Stimulated activated CD8-positive, alpha-beta memory T cell treated with anti-CD3 and anti-CD28 coated beads, Interleukin-7, amount 100 ng/mL, for 1 hour (primary cell): ENCODE results near the gene UBR2.
A peak's percentile ranks its signal among the peaks of the same experiment; 100 is the strongest.
"Not testable (repeated sequence)": the region's sequence is repeated elsewhere in the genome, so short reads cannot be mapped to it uniquely, and the experiment has no call there.

Source experiments
- DNase-seq, 2 donors: peaks; one replicate each; pipeline ENCODE4 v3.0.0-alpha.2; 2020; ENCODE audit warnings: low read depth in 2 of 2

The UBR2 gene

GRCh38 chr6:42726485-42727086, 162.8 kb downstream of the UBR2 start:
- peak; percentile 38 to 40 for DNase-seq

GRCh38 chr6:42727087-42727611, 163.3 kb downstream of the UBR2 start:
- no peak for DNase-seq

- no peak for DNase-seq
Observed at GRCh38 chr6:42727627-42728026, 163.8 kb downstream of the UBR2 start.

GRCh38 chr6:42729731-42730130, 165.9 kb downstream of the UBR2 start:
- DNase-seq, result no peak

GRCh38 chr6:42733867-42734481, 170.1 kb downstream of the UBR2 start:
- DNase-seq, result not testable (repeated sequence)

- no peak for DNase-seq
Observed at GRCh38 chr6:42735976-42736375, 172.1 kb downstream of the UBR2 start.

GRCh38 chr6:42740725-42741124, 176.9 kb downstream of the UBR2 start:
- DNase-seq, result no peak

- no peak for DNase-seq
Observed at GRCh38 chr6:42742116-42742894, 178.5 kb downstream of the UBR2 start.
